Cardiac fibroblast (primary cell): ENCODE data around the gene KRTAP3-1.

Source experiments
- DNase-seq, 2 donors: peaks; one replicate each; pipeline versions ENCODE4 v3.0.0 to v3.0.0-alpha.2; 2010; ENCODE audit warnings: low read depth in 2 of 2
- H3K4me3 ChIP-seq, 2 donors: replicated peaks in 1 of 2; 1 replicate in 1 of 2; 2 replicates in 1 of 2; pipeline ENCODE4 v1.5.1; 2011; ENCODE audit warnings: low read depth in 2 of 2, low read length in 2 of 2, mild to moderate bottlenecking in 2 of 2, moderate library complexity in 1 of 2
- CTCF ChIP-seq: IDR thresholded peaks from one replicate; pipeline ENCODE4 v1.5.1; 2011; ENCODE audit warnings: low read depth, mild to moderate bottlenecking, low read length, inconsistent platforms

Gene KRTAP3-1

GRCh38 chr17:41020336-41020735 lies 11.4 kb upstream of the KRTAP3-1 start:
- TF ChIP-seq CTCF: no peak
- no peak for DNase-seq

GRCh38 chr17:41019415-41019814 lies 10.5 kb upstream of the KRTAP3-1 start:
- no peak for DNase-seq
- no peak for TF ChIP-seq CTCF
- H3K4me3 ChIP-seq: no peak overlapping the region

More at GRCh38 chr17:41020336-41020735, 11.4 kb upstream of the KRTAP3-1 start:
- no peak overlapping the region for H3K4me3 ChIP-seq

GRCh38 chr17:41018541-41018940 lies 9.6 kb upstream of the KRTAP3-1 start:
- no peak overlapping the region for H3K4me3 ChIP-seq
- DNase-seq: no peak
- TF ChIP-seq CTCF: no peak

GRCh38 chr17:41016578-41017215 lies 7.8 kb upstream of the KRTAP3-1 start:
- H3K4me3 ChIP-seq: no peak overlapping the region

GRCh38 chr17:41015454-41015853 lies 6.5 kb upstream of the KRTAP3-1 start:
- no peak for TF ChIP-seq CTCF
- no peak for DNase-seq
- H3K4me3 ChIP-seq: no peak overlapping the region

More at GRCh38 chr17:41016578-41017215, 7.8 kb upstream of the KRTAP3-1 start:
- no peak for TF ChIP-seq CTCF
- no peak for DNase-seq

- TF ChIP-seq CTCF: no peak
- DNase-seq: peak in 1 of 2 donors; percentile 8
- no peak overlapping the region for H3K4me3 ChIP-seq
Observed at GRCh38 chr17:41013606-41014005, 4.7 kb upstream of the KRTAP3-1 start.

GRCh38 chr17:41013181-41013580 lies 4.3 kb upstream of the KRTAP3-1 start:
- H3K4me3 ChIP-seq: no peak overlapping the region
- no peak for TF ChIP-seq CTCF
- DNase-seq: peak in 1 of 2 donors; percentile 4
